GM23248 (cell line): ENCODE measurements around the gene BNIPL.

ENCODE experiments used
- EZH2 ChIP-seq: fragments of 200-600 bp; sonication (generic); IDR thresholded peaks from 2 replicates; pipeline ENCODE4 v1.6.1; 2018; ENCODE audit warnings: antibody characterized with exemption, mild to moderate bottlenecking; ENCODE audit not compliant: insufficient read depth, poor library complexity, severe bottlenecking
- EZH2phosphoT487 ChIP-seq: fragments of 200-600 bp; sonication (generic); IDR thresholded peaks from 2 replicates; pipeline ENCODE4 v1.6.1; 2018; ENCODE audit warnings: antibody characterized with exemption, moderate library complexity, mild to moderate bottlenecking, low read depth; ENCODE audit not compliant: insufficient read depth

- TF ChIP-seq EZH2 (no peak), EZH2phosphoT487 (no peak)
Measured at GRCh38 chr1:151054971-151055547, 18.7 kb downstream of the BNIPL start.
